ENCODE results near the gene ARHGAP18.

- TF ChIP-seq CTCF (IDR thresholded peaks at IDR 0.05) (no peak), POLR2A (IDR thresholded peaks at IDR 0.05) (no peak)
Observed at GRCh38 chr6:129660346-129660676, 49.7 kb downstream of the ARHGAP18 start.

Measured in testis (tissue), 2 donors.